SK-N-SH (cell line): ENCODE data around the gene TBRG1. TPM values are rescaled to one million over a fixed set of nuclear protein-coding genes. Genes with fewer than 3 reads are reported as not detected.

ENCODE experiments used
- CTCF ChIA-PET: fragments of 300-600, 350-600 bp; formaldehyde crosslinking; extraction: SDS; loops from one replicate; lab custom pipeline; 2021; lab: Yijun Ruan, JAX
- POLR2A ChIA-PET: fragments of 350-600 bp; sonication (Branson Sonifier 250); formaldehyde crosslinking; extraction: SDS; loops from one replicate; lab custom pipeline; 2020; ENCODE audit warnings: antibody characterized with exemption, inconsistent platforms; lab: Yijun Ruan, JAX
- DNase-seq: peaks from one replicate; pipeline ENCODE4 v3.0.0; 2012
- H2AFZ ChIP-seq: fragments of 200-600 bp; sonication (generic); 2 replicates; pipeline ENCODE4 v1.8.1; 2016; ENCODE audit warnings: antibody characterized with exemption, mild to moderate bottlenecking, low read depth
- H3F3A ChIP-seq: fragments of 200-600 bp; sonication (generic); replicated peaks from 2 replicates; pipeline ENCODE3; 2016; ENCODE audit warnings: antibody characterized with exemption, mild to moderate bottlenecking; ENCODE audit not compliant: insufficient read depth
- H3K27ac ChIP-seq, 2 experiments: fragments of 200-500 bp in 1 of 2; fragments of 200-600 bp in 1 of 2; sonication (Bioruptor generic) in 1 of 2; sonication (generic), shearing (Covaris generic) in 1 of 2; 2 replicates each; pipeline versions ENCODE4 v1.5.1 to v1.6.1; 2014 to 2016; ENCODE audit warnings: low read depth in 2 of 2, inconsistent platforms in 1 of 2, low read length in 1 of 2, mild to moderate bottlenecking in 1 of 2, mixed read lengths in 1 of 2
- H3K27me3 ChIP-seq: fragments of 200-600 bp; sonication (generic), shearing (Covaris generic); 2 replicates; pipeline ENCODE4 v1.6.1; 2016; ENCODE audit warnings: mixed run types; ENCODE audit not compliant: insufficient read depth
- H3K36me3 ChIP-seq, 2 experiments: fragments of 200-500 bp in 1 of 2; fragments of 200-600 bp in 1 of 2; sonication (Bioruptor generic) in 1 of 2; sonication (generic) in 1 of 2; replicated peaks in 1 of 2; 2 replicates each; pipeline versions ENCODE3 to v1.5.1; 2014 to 2016; ENCODE audit warnings: low read length in 1 of 2, mild to moderate bottlenecking in 1 of 2; ENCODE audit not compliant: insufficient read depth in 2 of 2, control insufficient read depth in 1 of 2
- H3K4me1 ChIP-seq, 2 experiments: fragments of 200-500 bp in 1 of 2; fragments of 200-600 bp in 1 of 2; sonication (Bioruptor generic) in 1 of 2; sonication (generic), shearing (Covaris generic) in 1 of 2; 2 replicates each; pipeline versions ENCODE4 v1.5.1 to v1.6.1; 2014 to 2016; ENCODE audit warnings: low read depth in 1 of 2, low read length in 1 of 2, mixed run types in 1 of 2; ENCODE audit not compliant: insufficient read depth in 2 of 2, control insufficient read depth in 1 of 2
- H3K4me2 ChIP-seq: fragments of 200-600 bp; sonication (generic), shearing (Covaris generic); 2 replicates; pipeline ENCODE4 v1.6.1; 2017; ENCODE audit warnings: mixed run types
- H3K4me3 ChIP-seq, 2 experiments: fragments of 200-500 bp in 1 of 2; fragments of 200-600 bp in 1 of 2; sonication (Bioruptor generic) in 1 of 2; sonication (generic), shearing (Covaris generic) in 1 of 2; 2 replicates each; pipeline versions ENCODE4 v1.5.1 to v1.8.1; 2014 to 2016; ENCODE audit warnings: low read depth in 2 of 2, inconsistent platforms in 1 of 2, low read length in 1 of 2, mild to moderate bottlenecking in 1 of 2, mixed read lengths in 1 of 2, moderate library complexity in 1 of 2
- H3K79me2 ChIP-seq: fragments of 200-600 bp; sonication (generic); 2 replicates; pipeline ENCODE4 v1.8.1; 2017; ENCODE audit warnings: mild to moderate bottlenecking; ENCODE audit not compliant: insufficient read depth
- H3K9ac ChIP-seq: fragments of 200-600 bp; sonication (generic); 2 replicates; pipeline ENCODE4 v1.6.1; 2017; ENCODE audit warnings: mixed run types
- H3K9me2 ChIP-seq: fragments of 200-600 bp; sonication (generic); 2 replicates; pipeline ENCODE4 v1.6.1; 2017; ENCODE audit warnings: mixed run types
- H3K9me3 ChIP-seq: fragments of 200-600 bp; sonication (generic); 2 replicates; pipeline ENCODE4 v1.6.1; 2017; ENCODE audit warnings: mixed run types, mild to moderate bottlenecking, moderate library complexity
- H4K20me1 ChIP-seq: fragments of 200-600 bp; sonication (generic); 2 replicates; pipeline ENCODE4 v1.6.1; 2017; ENCODE audit warnings: mild to moderate bottlenecking, mixed run types; ENCODE audit not compliant: insufficient read depth
- ELF1 ChIP-seq: IDR thresholded peaks from 2 replicates; pipeline ENCODE4 v1.4.0; 2012
- FOSL2 ChIP-seq: IDR thresholded peaks from 2 replicates; pipeline ENCODE4 v1.4.0; 2012; ENCODE audit warnings: low read depth, mild to moderate bottlenecking, moderate library complexity, borderline replicate concordance
- FOXM1 ChIP-seq: IDR thresholded peaks from 2 replicates; pipeline ENCODE4 v1.4.0; 2012; ENCODE audit warnings: low read depth, mild to moderate bottlenecking
- JUND ChIP-seq: IDR thresholded peaks from 2 replicates; pipeline ENCODE4 v1.4.0; 2012
- NRF1 ChIP-seq: IDR thresholded peaks from 2 replicates; pipeline ENCODE4 v1.6.1; 2012; ENCODE audit warnings: low read depth, mild to moderate bottlenecking, low read length
- PBX3 ChIP-seq: IDR thresholded peaks from 2 replicates; pipeline ENCODE4; 2012
- RCOR1 ChIP-seq: fragments of 150-350 bp; IDR thresholded peaks from 2 replicates; pipeline ENCODE4 v1.6.1; 2017; ENCODE audit warnings: antibody characterized with exemption, low read length
- RFX5 ChIP-seq: IDR thresholded peaks from 2 replicates; pipeline ENCODE4 v1.6.1; 2012; ENCODE audit warnings: mild to moderate bottlenecking, improper control_type of control experiment, low read length
- RXRA ChIP-seq: IDR thresholded peaks from 2 replicates; pipeline ENCODE4 v1.4.0; 2012; ENCODE audit warnings: low read depth, mild to moderate bottlenecking, borderline replicate concordance
- SMC3 ChIP-seq: IDR thresholded peaks from 2 replicates; pipeline ENCODE4 v1.6.1; 2012; ENCODE audit warnings: low read depth, low read length, improper control_type of control experiment
- TAF1 ChIP-seq: IDR thresholded peaks from 2 replicates; pipeline ENCODE4 v1.6.1; 2012; ENCODE audit warnings: low read depth, mild to moderate bottlenecking, low read length, moderate library complexity, borderline replicate concordance
- TCF12 ChIP-seq: IDR thresholded peaks from 2 replicates; pipeline ENCODE4 v1.4.0; 2012
- TEAD4 ChIP-seq: IDR thresholded peaks from 2 replicates; pipeline ENCODE4 v1.4.0; 2012; ENCODE audit warnings: mild to moderate bottlenecking, borderline replicate concordance; ENCODE audit not compliant: insufficient read depth
- YY1 ChIP-seq: IDR thresholded peaks from 2 replicates; pipeline ENCODE4 v1.4.0; 2012; ENCODE audit warnings: low read depth, mild to moderate bottlenecking
- polyA plus RNA-seq, 3 experiments: library from polyadenylated mRNA; depleted of rRNA; stranded (reverse); fragments of >200 nt; gene quantifications; 2 replicates each; pipeline ENCODE4 v1.2.3, GENCODE V29; 2012
- TF ChIP-seq, protein P1 (sequence below): IDR thresholded peaks from 2 replicates; pipeline ENCODE4 v1.4.0; 2012; ENCODE audit warnings: low read depth, borderline replicate concordance
- TF ChIP-seq, protein P2 (sequence below): fragments of 150-350 bp; IDR thresholded peaks from 2 replicates; pipeline ENCODE4 v1.6.1; 2017; ENCODE audit warnings: antibody characterized with exemption, low read length, low read depth, borderline replicate concordance
- TF ChIP-seq, protein P3 (sequence below): IDR thresholded peaks from 2 replicates; pipeline ENCODE4 v1.6.1; 2012; ENCODE audit warnings: mild to moderate bottlenecking, low read depth, low read length, moderate library complexity

The TBRG1 gene
- polyA plus RNA-seq, 1 of the 3 experiments (the other 2 are of a cell fraction), result 22.0 TPM

- POLR2A ChIA-PET, result interaction anchor here (0.6 kb wide), 2 partner anchors 10 to 65 kb away, joined by 3 read pairs; no protein-coding TSS in a partner anchor
- TF ChIP-seq TCF12, result no peak
- no peak for TF ChIP-seq RXRA
- TF ChIP-seq, protein P1, sequence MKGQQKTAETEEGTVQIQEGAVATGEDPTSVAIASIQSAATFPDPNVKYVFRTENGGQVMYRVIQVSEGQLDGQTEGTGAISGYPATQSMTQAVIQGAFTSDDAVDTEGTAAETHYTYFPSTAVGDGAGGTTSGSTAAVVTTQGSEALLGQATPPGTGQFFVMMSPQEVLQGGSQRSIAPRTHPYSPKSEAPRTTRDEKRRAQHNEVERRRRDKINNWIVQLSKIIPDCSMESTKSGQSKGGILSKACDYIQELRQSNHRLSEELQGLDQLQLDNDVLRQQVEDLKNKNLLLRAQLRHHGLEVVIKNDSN, result no peak
- no peak for TF ChIP-seq RCOR1
- TF ChIP-seq, protein P2, sequence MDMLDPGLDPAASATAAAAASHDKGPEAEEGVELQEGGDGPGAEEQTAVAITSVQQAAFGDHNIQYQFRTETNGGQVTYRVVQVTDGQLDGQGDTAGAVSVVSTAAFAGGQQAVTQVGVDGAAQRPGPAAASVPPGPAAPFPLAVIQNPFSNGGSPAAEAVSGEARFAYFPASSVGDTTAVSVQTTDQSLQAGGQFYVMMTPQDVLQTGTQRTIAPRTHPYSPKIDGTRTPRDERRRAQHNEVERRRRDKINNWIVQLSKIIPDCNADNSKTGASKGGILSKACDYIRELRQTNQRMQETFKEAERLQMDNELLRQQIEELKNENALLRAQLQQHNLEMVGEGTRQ, result no peak
- TF ChIP-seq RFX5, result no peak
- no peak for TF ChIP-seq YY1
- TF ChIP-seq JUND, result no peak
- TF ChIP-seq FOSL2, result no peak
- TF ChIP-seq, protein P3, sequence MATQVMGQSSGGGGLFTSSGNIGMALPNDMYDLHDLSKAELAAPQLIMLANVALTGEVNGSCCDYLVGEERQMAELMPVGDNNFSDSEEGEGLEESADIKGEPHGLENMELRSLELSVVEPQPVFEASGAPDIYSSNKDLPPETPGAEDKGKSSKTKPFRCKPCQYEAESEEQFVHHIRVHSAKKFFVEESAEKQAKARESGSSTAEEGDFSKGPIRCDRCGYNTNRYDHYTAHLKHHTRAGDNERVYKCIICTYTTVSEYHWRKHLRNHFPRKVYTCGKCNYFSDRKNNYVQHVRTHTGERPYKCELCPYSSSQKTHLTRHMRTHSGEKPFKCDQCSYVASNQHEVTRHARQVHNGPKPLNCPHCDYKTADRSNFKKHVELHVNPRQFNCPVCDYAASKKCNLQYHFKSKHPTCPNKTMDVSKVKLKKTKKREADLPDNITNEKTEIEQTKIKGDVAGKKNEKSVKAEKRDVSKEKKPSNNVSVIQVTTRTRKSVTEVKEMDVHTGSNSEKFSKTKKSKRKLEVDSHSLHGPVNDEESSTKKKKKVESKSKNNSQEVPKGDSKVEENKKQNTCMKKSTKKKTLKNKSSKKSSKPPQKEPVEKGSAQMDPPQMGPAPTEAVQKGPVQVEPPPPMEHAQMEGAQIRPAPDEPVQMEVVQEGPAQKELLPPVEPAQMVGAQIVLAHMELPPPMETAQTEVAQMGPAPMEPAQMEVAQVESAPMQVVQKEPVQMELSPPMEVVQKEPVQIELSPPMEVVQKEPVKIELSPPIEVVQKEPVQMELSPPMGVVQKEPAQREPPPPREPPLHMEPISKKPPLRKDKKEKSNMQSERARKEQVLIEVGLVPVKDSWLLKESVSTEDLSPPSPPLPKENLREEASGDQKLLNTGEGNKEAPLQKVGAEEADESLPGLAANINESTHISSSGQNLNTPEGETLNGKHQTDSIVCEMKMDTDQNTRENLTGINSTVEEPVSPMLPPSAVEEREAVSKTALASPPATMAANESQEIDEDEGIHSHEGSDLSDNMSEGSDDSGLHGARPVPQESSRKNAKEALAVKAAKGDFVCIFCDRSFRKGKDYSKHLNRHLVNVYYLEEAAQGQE, result no peak
- TF ChIP-seq NRF1, result no peak
- no peak for TF ChIP-seq PBX3
- TF ChIP-seq TEAD4, result no peak
- TF ChIP-seq FOXM1, result no peak
- TF ChIP-seq ELF1, result no peak
- no peak for TF ChIP-seq TAF1
- no peak for TF ChIP-seq SMC3
- TF ChIP-seq, all 33 proteins: peak for 0
- Histone ChIP-seq H3K4me3 (no peak overlapping the region), H3K9me3 (no peaks in the 10 kb centered on the region), H3K9me2 (no peaks in the 10 kb centered on the region), H3K27me3 (no peaks in the 10 kb centered on the region), H3F3A (no peaks in the 10 kb centered on the region), H3K36me3 (no peaks in the 10 kb centered on the region), H3K27ac (no peak overlapping the region), H3K4me1 (no peaks in the 10 kb centered on the region; a peak in 1 of 4 replicates), H2AFZ (no peak overlapping the region), H4K20me1 (no peaks in the 10 kb centered on the region), H3K79me2 (no peaks in the 10 kb centered on the region), H3K4me2 (no peak overlapping the region), H3K9ac (no peak overlapping the region)
- CTCF ChIA-PET, result interaction anchor here (0.6 to 0.8 kb wide), 2 partner anchors 61 to 86 kb away, joined by 3 read pairs; no protein-coding TSS in a partner anchor
- no peak for DNase-seq
Measured at GRCh38 chr11:124608147-124608546, 14.5 kb upstream of the TBRG1 start.
